ENCODE results near the gene KANK2.

GRCh38 chr19:11197291-11198174 is at the start of gene KANK2:
- peak in 3 of 6 experiments; percentile 34 to 44 (median 36) for TF ChIP-seq CTCF (IDR thresholded peaks at IDR 0.05)
- peak in 1 of 2 donors; percentile 44 for TF ChIP-seq POLR2A (IDR thresholded peaks at IDR 0.05)

Measured in Peyer's patch (tissue), 4 donors.